BLaER1 (cell line): Measurements from ENCODE around the gene FMO2.
"Not testable (repeated sequence)": the region's sequence is repeated elsewhere in the genome, so short reads cannot be mapped to it uniquely, and the experiment has no call there.

ENCODE experiments used
- H3K27ac ChIP-seq: shearing (Covaris generic); formaldehyde crosslinking; 2 replicates; pipeline ENCODE4 v1.8.1; 2022
- H3K27me3 ChIP-seq: shearing (Covaris generic); formaldehyde crosslinking; 2 replicates; pipeline ENCODE4 v1.8.1; 2022
- H3K36me3 ChIP-seq: shearing (Covaris generic); formaldehyde crosslinking; 2 replicates; pipeline ENCODE4 v1.8.1; 2022
- H3K4me1 ChIP-seq: shearing (Covaris generic); formaldehyde crosslinking; 2 replicates; pipeline ENCODE4 v1.8.1; 2022
- H3K4me2 ChIP-seq: shearing (Covaris generic); formaldehyde crosslinking; 2 replicates; pipeline ENCODE4 v1.8.1; 2022
- H3K4me3 ChIP-seq: shearing (Covaris generic); formaldehyde crosslinking; 2 replicates; pipeline ENCODE4 v1.8.1; 2022
- H3K9ac ChIP-seq: shearing (Covaris generic); formaldehyde crosslinking; 2 replicates; pipeline ENCODE4 v1.8.1; 2022
- H3K9me3 ChIP-seq: shearing (Covaris generic); formaldehyde crosslinking; 2 replicates; pipeline ENCODE4 v1.8.1; 2022
- H4K20me1 ChIP-seq: shearing (Covaris generic); formaldehyde crosslinking; 2 replicates; pipeline ENCODE4 v1.8.1; 2022
- Cebpa-rat ChIP-seq: shearing (Covaris generic); IDR thresholded peaks from 2 replicates; pipeline ENCODE4 v1.8.1; 2022

FMO2 gene

DNA sequence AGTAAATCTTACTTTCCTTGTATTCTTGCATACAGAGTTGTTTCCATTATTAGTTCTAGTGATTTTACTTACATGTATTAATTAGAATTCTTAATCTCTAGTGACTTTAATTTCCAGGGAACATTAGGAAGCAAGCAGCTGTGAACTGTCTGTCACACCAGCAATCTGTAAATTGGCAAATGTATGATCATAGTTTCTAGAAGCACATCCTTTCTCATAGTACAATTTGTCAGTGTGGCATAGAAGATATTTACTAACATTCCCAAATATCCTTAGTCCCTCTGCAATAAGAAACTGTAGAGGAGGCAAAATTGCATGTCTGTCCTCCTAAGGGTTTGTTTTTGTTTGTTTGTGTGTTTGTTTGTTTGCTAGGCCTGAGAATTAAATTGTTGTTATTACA lies 46.2 kb downstream of the FMO2 start:
- no peak overlapping the region for H3K9ac ChIP-seq
- no peaks in the 10 kb centered on the region for H3K27me3 ChIP-seq
- no peaks in the 10 kb centered on the region for H3K4me1 ChIP-seq
- no peak overlapping the region for H3K4me2 ChIP-seq
- H3K4me3 ChIP-seq: no peak overlapping the region
- no peak for TF ChIP-seq Cebpa-rat
- H3K27ac ChIP-seq: no peak overlapping the region
- H4K20me1 ChIP-seq: no peaks in the 10 kb centered on the region
- H3K36me3 ChIP-seq: no peaks in the 10 kb centered on the region
- no peaks in the 10 kb centered on the region for H3K9me3 ChIP-seq

- H3K4me2 ChIP-seq: no peak overlapping the region
- H3K27me3 ChIP-seq: no peaks in the 10 kb centered on the region
- TF ChIP-seq Cebpa-rat: no peak
- no peaks in the 10 kb centered on the region for H3K4me1 ChIP-seq
- peaks cover 8% of the 10 kb centered on the region; the same call in 1 of the 2 replicates for H3K9me3 ChIP-seq
- no peak overlapping the region for H3K27ac ChIP-seq
- no peak overlapping the region for H3K9ac ChIP-seq
- H3K4me3 ChIP-seq: no peak overlapping the region
- no peaks in the 10 kb centered on the region for H3K36me3 ChIP-seq
- H4K20me1 ChIP-seq: no peaks in the 10 kb centered on the region
These were observed 48.1 kb downstream of the FMO2 start for GRCh38 chr1:171233183-171233582.

DNA sequence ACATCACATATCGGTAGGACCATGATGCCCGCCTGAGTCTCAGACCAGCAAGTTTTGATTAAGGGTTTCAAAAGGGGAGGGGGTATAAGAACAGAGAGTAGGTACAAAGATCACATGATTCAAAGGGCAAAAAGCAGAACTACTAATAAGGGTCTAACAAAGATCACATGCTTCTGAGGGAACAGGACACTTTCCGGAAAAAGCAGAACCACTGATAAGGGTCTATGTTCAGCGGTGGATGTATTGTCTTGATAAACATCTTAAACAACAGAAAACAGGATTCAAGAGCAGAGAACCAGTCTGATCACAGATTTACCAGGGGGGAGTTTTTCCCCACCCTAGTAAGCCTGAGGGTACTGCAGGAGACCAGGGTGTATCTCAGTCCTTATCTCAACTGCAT lies 51.1 kb downstream of the FMO2 start:
- H3K4me3 ChIP-seq, H3K27me3 ChIP-seq, H3K27ac ChIP-seq, H3K36me3 ChIP-seq, H3K4me2 ChIP-seq, H4K20me1 ChIP-seq, H3K9ac ChIP-seq, H3K4me1 ChIP-seq, H3K9me3 ChIP-seq: not testable (repeated sequence)

DNA sequence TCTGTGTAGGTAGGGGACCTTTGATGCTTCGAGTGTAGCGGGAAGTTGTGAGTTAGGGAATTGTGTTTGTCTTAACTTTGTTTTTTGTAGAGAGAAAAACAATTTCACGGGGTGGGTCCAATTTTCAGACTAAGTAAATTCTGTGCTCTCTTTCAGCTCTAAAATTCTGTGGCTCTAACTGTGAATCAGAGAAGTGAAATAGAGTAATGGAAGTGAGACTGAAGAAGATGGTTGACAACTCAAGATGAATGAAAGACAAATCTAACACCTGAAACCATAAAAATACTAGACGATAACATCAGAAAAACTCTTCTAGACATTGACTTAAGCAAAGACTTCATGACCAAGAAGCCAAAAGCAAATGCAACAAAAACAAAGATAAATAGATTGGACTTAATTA lies 58.8 kb downstream of the FMO2 start:
- Histone ChIP-seq H3K4me2 (no peak overlapping the region), H3K4me3 (no peak overlapping the region), H3K27me3 (no peaks in the 10 kb centered on the region), H4K20me1 (no peaks in the 10 kb centered on the region), H3K27ac (no peak overlapping the region), H3K9me3 (no peaks in the 10 kb centered on the region; the same call in 1 of the 2 replicates), H3K9ac (no peak overlapping the region), H3K36me3 (no peaks in the 10 kb centered on the region), H3K4me1 (no peaks in the 10 kb centered on the region)
- no peak for TF ChIP-seq Cebpa-rat

DNA sequence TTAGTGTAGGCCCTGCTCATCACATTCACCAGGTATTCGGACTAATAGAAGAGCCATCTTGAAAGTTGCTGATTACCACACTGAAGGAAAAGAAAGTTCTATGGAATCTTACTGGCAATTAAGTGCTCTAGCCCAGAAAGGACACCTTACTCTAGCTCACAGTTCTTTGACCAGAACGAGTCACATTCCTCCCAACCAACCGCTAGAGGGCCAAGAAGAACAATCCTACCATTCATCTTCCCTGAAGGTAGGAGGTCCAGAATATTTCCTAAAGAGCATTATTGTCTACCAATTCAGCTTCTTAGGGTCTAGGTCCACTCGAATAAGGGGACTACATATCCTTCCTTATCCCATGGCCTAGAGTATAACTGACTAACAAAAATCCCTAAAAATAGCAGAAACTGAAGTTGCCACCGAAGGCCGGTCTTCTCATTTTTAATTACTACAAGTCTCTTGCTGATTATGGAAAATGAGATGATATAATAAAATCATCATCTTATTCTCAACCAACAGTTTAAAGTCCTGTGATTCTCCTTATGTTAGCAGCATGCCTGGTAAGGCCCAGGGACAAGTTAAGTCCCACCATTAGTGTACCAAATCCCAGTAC lies 60.5 kb downstream of the FMO2 start:
- H4K20me1 ChIP-seq: no peaks in the 10 kb centered on the region
- no peaks in the 10 kb centered on the region for H3K36me3 ChIP-seq
- H3K9me3 ChIP-seq: no peaks in the 10 kb centered on the region
- no peak overlapping the region for H3K27ac ChIP-seq
- no peak overlapping the region for H3K4me3 ChIP-seq
- no peak for TF ChIP-seq Cebpa-rat
- no peaks in the 10 kb centered on the region for H3K4me1 ChIP-seq
- no peak overlapping the region for H3K4me2 ChIP-seq
- no peaks in the 10 kb centered on the region for H3K27me3 ChIP-seq
- no peak overlapping the region for H3K9ac ChIP-seq

- Histone ChIP-seq H3K27ac (no peak overlapping the region), H3K4me2 (no peak overlapping the region), H3K9me3 (no peaks in the 10 kb centered on the region), H3K36me3 (no peaks in the 10 kb centered on the region), H3K4me3 (no peak overlapping the region), H3K4me1 (peaks cover 6% of the 10 kb centered on the region), H4K20me1 (no peaks in the 10 kb centered on the region), H3K27me3 (no peaks in the 10 kb centered on the region), H3K9ac (no peak overlapping the region)
- TF ChIP-seq Cebpa-rat: no peak
These were observed 62.4 kb downstream of the FMO2 start for GRCh38 chr1:171247501-171247900.

DNA sequence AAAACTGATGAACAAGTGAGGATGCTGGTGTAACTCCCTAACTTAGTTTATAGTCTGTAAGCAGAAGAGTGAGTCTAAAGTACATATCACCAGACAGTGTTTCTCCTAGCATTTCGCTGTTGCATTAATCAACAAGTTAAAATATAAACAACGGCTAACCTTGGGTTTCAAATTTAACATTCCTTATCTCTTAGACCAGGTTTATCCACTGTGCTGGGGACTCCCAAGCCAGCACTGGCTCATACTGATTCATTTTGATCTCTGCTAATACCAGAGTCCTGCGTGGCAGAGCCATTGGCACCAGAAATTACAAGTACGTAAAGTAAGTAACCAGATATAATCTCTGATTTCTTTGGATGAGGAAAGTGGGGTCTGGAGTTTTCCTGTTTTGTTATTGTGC lies 63.2 kb downstream of the FMO2 start, which contains the start of gene FMO1:
Gene FMO1, plus strand, starts transcription at position 193 of the 400 bp plus-strand sequence. CDS start 9,594 bp downstream, outside the sequence.
- Histone ChIP-seq H3K27ac (no peak within 1 kb of the TSS), H4K20me1 (no peaks in the 10 kb centered on the region), H3K4me1 (peaks cover 9% of the 10 kb centered on the region), H3K4me3 (no peak within 1 kb of the TSS), H3K9ac (no peak within 1 kb of the TSS), H3K27me3 (no peaks in the 10 kb centered on the region), H3K9me3 (no peaks in the 10 kb centered on the region), H3K36me3 (no peaks in the 10 kb centered on the region), H3K4me2 (no peak within 1 kb of the TSS)
- TF ChIP-seq Cebpa-rat: no peak

DNA sequence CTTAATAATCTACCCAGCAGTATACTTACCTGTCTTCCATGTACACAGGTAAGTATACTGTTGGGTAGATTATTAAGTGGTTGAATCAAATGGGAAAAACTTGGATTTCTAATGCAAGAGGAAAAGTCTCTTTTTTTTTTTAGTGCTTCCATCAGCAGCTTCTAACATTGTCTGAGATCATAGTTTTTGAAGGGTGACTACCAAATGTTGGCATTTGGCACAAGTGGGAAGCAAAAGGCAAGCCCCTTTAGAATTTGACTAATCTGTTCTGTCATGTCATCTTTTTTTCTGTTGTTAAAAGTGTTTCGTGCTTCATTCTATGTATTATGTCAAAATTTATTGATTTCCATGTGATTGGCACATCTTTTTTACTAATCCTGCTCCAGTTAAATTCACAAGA lies 63.7 kb downstream of the FMO2 start:
- H3K9me3 ChIP-seq: no peaks in the 10 kb centered on the region
- H4K20me1 ChIP-seq: no peaks in the 10 kb centered on the region
- no peaks in the 10 kb centered on the region for H3K27me3 ChIP-seq
- H3K27ac ChIP-seq: no peak overlapping the region
- no peak overlapping the region for H3K9ac ChIP-seq
- no peaks in the 10 kb centered on the region for H3K36me3 ChIP-seq
- H3K4me1 ChIP-seq: peaks cover 9% of the 10 kb centered on the region
- H3K4me3 ChIP-seq: no peak overlapping the region
- H3K4me2 ChIP-seq: no peak overlapping the region
- TF ChIP-seq Cebpa-rat: no peak

DNA sequence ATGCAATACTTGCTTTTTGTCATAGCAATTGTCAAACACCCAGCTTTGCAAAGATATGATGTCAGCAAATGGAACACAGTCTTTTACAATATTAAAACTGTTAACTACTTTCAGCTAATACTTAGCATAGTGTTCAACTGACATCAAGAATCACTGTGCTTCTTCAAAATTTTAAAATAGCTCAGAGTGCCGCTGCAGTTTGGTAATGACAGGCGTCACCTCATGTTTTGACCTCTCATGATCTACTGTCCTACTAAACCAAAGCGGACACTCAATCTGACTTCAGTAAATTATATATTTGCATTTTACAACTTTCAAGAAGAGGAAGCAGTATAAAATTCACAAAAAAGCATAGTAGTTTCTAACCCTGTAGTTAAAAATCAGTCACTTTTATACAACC lies 65.2 kb downstream of the FMO2 start:
- H3K4me3 ChIP-seq: no peak overlapping the region
- H3K4me2 ChIP-seq: no peak overlapping the region
- H3K9me3 ChIP-seq: no peaks in the 10 kb centered on the region
- H4K20me1 ChIP-seq: no peaks in the 10 kb centered on the region
- no peaks in the 10 kb centered on the region for H3K36me3 ChIP-seq
- H3K9ac ChIP-seq: no peak overlapping the region
- H3K27ac ChIP-seq: no peak overlapping the region
- no peak for TF ChIP-seq Cebpa-rat
- peaks cover 9% of the 10 kb centered on the region for H3K4me1 ChIP-seq
- no peaks in the 10 kb centered on the region for H3K27me3 ChIP-seq

GRCh38 chr1:171251042-171251951 lies 66.2 kb downstream of the FMO2 start:
- no peaks in the 10 kb centered on the region for H4K20me1 ChIP-seq
- H3K4me3 ChIP-seq: no peak overlapping the region
- H3K9me3 ChIP-seq: no peaks in the 10 kb centered on the region
- no peak overlapping the region for H3K27ac ChIP-seq
- no peak overlapping the region for H3K9ac ChIP-seq
- TF ChIP-seq Cebpa-rat: no peak
- H3K36me3 ChIP-seq: no peaks in the 10 kb centered on the region
- H3K27me3 ChIP-seq: no peaks in the 10 kb centered on the region
- no peak overlapping the region for H3K4me2 ChIP-seq
- peaks cover 9% of the 10 kb centered on the region for H3K4me1 ChIP-seq
